GM12872 (cell line): ENCODE data around the gene EXOC2.

ENCODE experiments used
- CTCF ChIP-seq: IDR thresholded peaks from 3 replicates; pipeline ENCODE4 v1.5.1; 2011; ENCODE audit warnings: low read depth, mild to moderate bottlenecking, low read length, moderate library complexity; ENCODE audit not compliant: insufficient read depth

Gene EXOC2

DNA sequence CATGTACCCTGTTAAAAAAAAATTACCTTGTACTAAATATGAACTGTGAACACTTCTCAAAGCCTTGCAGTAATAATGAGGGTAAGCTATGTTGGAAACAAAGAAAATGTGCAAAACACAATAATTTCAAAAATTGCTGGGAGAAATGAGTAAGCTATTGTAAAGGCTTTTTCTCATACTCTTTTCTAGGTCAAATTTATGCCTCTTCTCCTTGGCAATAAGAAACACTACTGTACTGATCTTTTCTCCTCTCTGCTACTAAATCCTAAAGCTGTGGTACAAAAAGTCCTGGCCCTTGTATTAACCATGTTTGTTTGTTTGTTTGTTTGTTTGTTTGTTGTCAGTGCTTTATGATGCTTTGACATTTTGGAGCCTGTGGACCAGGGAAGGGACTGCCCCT is 18.5 kb downstream of the EXOC2 start:
- no peak for TF ChIP-seq CTCF

DNA sequence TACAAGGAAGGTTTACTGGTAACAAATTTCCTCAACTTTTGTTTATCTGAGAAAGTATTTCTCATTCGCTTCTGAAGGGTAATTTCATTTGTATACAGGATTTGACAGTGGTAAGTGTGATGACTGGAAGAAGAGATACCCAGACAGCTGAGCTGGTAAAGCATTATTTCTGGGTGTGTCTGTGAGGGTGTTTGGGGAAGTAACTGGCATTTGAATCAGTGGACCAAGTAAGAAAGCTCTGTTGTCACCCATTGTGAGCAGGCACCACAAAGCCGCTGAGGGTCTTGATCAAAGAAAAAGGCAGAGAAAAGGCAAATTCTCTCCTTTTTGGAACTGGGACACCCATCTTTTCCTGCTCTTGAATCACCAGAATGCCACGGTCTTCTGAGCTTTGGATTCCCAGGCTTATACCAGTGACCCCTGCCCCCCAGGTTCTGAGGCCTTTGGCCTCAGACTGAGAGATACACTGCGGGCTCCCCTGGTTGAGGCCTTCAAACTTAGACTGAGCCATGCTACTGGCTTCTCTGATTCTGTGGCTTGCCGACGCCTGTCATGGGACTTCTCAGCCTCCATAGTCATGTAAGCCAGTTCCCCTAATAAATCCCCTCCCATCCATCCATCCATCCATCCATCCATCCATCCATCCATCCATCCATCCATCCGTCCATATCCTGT is 25.5 kb downstream of the EXOC2 start:
- TF ChIP-seq CTCF: no peak

DNA sequence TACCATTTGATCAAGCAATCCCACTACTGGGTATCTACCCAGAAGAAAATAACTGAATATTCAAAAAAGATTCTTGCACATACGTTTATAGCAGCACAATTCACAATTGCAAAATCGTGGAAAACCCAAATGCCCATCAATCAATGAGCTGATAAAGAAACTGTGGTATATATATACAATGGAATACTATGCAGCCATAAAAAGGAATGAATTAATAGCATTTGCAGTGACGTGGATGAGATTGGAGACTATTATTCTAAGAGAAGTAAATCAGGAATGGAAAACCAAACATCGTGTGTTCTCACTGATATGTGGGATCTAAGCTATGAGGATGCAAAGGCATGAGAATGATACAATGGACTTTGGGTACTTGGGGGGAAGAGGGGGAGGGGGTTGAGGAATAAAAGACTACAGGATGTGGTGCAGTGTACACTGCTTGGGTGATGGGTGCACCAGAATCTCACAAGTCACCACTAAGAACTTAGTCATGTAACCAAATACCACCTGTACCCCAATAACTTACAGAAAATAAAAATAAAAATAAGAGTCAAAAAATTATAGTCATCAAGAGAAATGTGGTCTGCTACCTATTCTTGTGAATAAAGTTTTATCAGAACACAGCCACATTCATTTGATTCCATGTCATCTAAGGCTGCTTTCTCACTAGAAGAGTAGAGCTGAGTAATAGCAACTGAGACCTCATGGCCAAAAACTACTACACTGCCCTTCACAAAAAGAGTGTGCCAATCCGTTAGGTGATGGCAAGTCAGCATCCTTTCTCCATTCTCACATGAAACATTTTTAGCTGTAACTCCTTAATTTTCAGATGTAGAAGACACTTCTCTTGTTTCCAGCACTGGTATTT is 27.3 kb downstream of the EXOC2 start:
- TF ChIP-seq CTCF: no peak

DNA sequence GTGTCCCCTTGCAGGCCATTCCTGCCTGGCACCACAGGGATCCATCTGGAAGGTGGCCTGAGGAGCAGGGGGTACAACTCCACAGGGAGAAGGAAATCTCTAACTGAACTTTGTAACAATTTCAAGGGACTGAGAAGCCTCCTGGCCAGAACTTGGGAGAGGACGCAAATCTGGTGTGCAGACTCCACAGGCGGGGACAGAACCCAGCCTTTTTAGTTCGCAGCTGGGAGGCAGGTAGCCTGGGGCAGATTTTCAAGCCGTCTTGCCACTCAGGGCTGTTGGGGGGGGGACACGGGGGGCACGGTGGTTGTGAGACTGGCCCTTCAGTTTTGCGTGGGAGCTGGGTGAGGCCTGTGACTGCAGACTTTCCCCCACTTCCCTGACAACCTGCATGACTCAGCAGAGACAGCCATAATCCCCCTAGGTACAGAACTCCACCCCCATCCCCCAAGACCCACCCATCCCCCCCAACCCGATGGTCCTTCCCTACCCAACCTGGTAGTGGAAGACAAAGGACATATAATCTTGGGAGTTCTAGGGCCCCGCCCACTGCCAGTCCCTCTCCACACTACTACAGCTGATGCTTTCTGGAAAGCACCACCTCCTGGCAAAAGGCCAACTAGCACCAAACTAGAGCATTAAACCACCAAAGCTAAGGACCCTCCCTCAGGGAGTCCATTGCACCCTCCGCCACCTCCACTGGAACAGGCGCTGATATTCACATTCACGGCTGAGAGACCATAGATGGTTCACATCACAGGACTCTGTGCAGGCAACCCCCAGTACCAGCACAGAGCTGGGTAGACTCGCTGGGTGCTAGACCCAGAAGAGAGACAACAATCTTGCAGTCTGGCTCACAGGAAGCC is 33.0 kb downstream of the EXOC2 start:
- TF ChIP-seq CTCF: no peak

- no peak for TF ChIP-seq CTCF
Measured at GRCh38 chr6:658244-658643, 34.7 kb downstream of the EXOC2 start.

DNA sequence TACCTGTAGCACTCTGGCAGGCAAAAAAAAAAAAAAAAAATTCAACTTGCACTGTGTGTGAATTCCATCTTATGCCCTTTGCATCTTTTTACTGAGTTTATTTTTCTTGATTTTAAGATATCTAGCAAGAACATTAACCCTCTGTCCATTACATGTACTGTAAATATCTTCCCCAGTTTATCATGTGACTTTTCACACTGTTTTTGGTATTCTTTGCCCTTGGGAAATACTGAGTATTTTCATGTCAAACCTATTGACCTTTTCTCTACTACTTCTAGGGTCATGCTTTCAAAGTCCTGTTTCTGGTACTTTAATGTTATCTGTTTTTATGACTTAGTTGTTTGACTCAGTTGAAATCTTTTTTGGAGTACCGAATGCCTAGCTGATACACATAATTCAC is 35.2 kb downstream of the EXOC2 start:
- TF ChIP-seq CTCF: no peak

GRCh38 chr6:656460-657252 is 36.3 kb downstream of the EXOC2 start, which contains the start of gene HUS1B:
Gene HUS1B, minus strand, starts transcription at chr6:657100. Its CDS starts 156 bp downstream, at chr6:656944.
- TF ChIP-seq CTCF: no peak
